Neuron (in vitro differentiated cells): ENCODE measurements around the gene TRAF3IP3.

ENCODE experiments used
- H2AFZ ChIP-seq: one replicate; pipeline ENCODE4 v1.6.1; 2013; ENCODE audit warnings: low read depth, mild to moderate bottlenecking, inconsistent platforms, low read length, moderate library complexity
- H3K27me3 ChIP-seq: one replicate; pipeline ENCODE4 v1.6.1; 2013; ENCODE audit warnings: low read length; ENCODE audit not compliant: insufficient read depth
- H3K36me3 ChIP-seq: one replicate; pipeline ENCODE4 v1.6.1; 2013; ENCODE audit warnings: low read length; ENCODE audit not compliant: insufficient read depth
- H3K4me1 ChIP-seq: one replicate; pipeline ENCODE4 v1.6.1; 2013; ENCODE audit warnings: low read length; ENCODE audit not compliant: insufficient read depth
- H3K4me3 ChIP-seq: 2 replicates; pipeline ENCODE4 v1.5.1; 2013; ENCODE audit warnings: mild to moderate bottlenecking, low read length, moderate library complexity
- H3K9me3 ChIP-seq: one replicate; pipeline ENCODE4 v1.6.1; 2013; ENCODE audit warnings: low read length

TRAF3IP3 gene

GRCh38 chr1:209815931-209816341 lies 60.1 kb downstream of the TRAF3IP3 start:
- Histone ChIP-seq H3K9me3 (no peaks in the 10 kb centered on the region), H3K4me1 (no peaks in the 10 kb centered on the region), H3K4me3 (no peak overlapping the region), H2AFZ (no peak overlapping the region), H3K36me3 (no peaks in the 10 kb centered on the region), H3K27me3 (peaks cover 21% of the 10 kb centered on the region)

GRCh38 chr1:209816923-209817322 lies 61.1 kb downstream of the TRAF3IP3 start:
- no peaks in the 10 kb centered on the region for H3K36me3 ChIP-seq

GRCh38 chr1:209817691-209818090 lies 61.8 kb downstream of the TRAF3IP3 start:
- Histone ChIP-seq H3K9me3 (no peaks in the 10 kb centered on the region), H3K4me1 (no peaks in the 10 kb centered on the region), H3K36me3 (no peaks in the 10 kb centered on the region), H2AFZ (no peak overlapping the region), H3K4me3 (no peak overlapping the region), H3K27me3 (peaks cover 20% of the 10 kb centered on the region)

More at GRCh38 chr1:209816923-209817322, 61.1 kb downstream of the TRAF3IP3 start:
- no peak overlapping the region for H2AFZ ChIP-seq
- H3K9me3 ChIP-seq: no peaks in the 10 kb centered on the region
- no peaks in the 10 kb centered on the region for H3K4me1 ChIP-seq
- peaks cover 21% of the 10 kb centered on the region for H3K27me3 ChIP-seq
- no peak overlapping the region for H3K4me3 ChIP-seq

GRCh38 chr1:209819058-209819457 lies 63.2 kb downstream of the TRAF3IP3 start:
- no peak overlapping the region for H2AFZ ChIP-seq
- no peaks in the 10 kb centered on the region for H3K36me3 ChIP-seq
- no peaks in the 10 kb centered on the region for H3K9me3 ChIP-seq
- H3K4me1 ChIP-seq: no peaks in the 10 kb centered on the region
- H3K4me3 ChIP-seq: no peak overlapping the region
- peaks cover 18% of the 10 kb centered on the region for H3K27me3 ChIP-seq

- Histone ChIP-seq H3K9me3 (no peaks in the 10 kb centered on the region), H2AFZ (no peak overlapping the region), H3K27me3 (peaks cover 13% of the 10 kb centered on the region), H3K4me3 (no peak overlapping the region), H3K4me1 (no peaks in the 10 kb centered on the region), H3K36me3 (no peaks in the 10 kb centered on the region)
These were observed 65.1 kb downstream of the TRAF3IP3 start for GRCh38 chr1:209820986-209821385.

GRCh38 chr1:209822706-209823105 lies 66.9 kb downstream of the TRAF3IP3 start:
- H3K4me1 ChIP-seq: no peaks in the 10 kb centered on the region
- no peak overlapping the region for H2AFZ ChIP-seq
- no peak overlapping the region for H3K4me3 ChIP-seq
- no peaks in the 10 kb centered on the region for H3K9me3 ChIP-seq
- peaks cover 6% of the 10 kb centered on the region for H3K27me3 ChIP-seq
- no peaks in the 10 kb centered on the region for H3K36me3 ChIP-seq

- no peaks in the 10 kb centered on the region for H3K36me3 ChIP-seq
These were observed 67.5 kb downstream of the TRAF3IP3 start for GRCh38 chr1:209823143-209824041.

GRCh38 chr1:209825591-209826434 lies 70.0 kb downstream of the TRAF3IP3 start:
- Histone ChIP-seq H3K27me3 (no peaks in the 10 kb centered on the region), H3K4me1 (no peaks in the 10 kb centered on the region)

More at GRCh38 chr1:209823143-209824041, 67.5 kb downstream of the TRAF3IP3 start:
- H3K4me3 ChIP-seq: no peak overlapping the region
- no peaks in the 10 kb centered on the region for H3K9me3 ChIP-seq
- H3K4me1 ChIP-seq: no peaks in the 10 kb centered on the region
- H3K27me3 ChIP-seq: peaks cover 6% of the 10 kb centered on the region
- no peak overlapping the region for H2AFZ ChIP-seq

GRCh38 chr1:209827384-209828262 lies 71.8 kb downstream of the TRAF3IP3 start, which contains the start of gene UTP25:
Gene UTP25 (plus strand): TSS chr1:209827972. CDS start chr1:209828064, 92 bp downstream.
- peaks cover 15% of the 10 kb centered on the region for H3K36me3 ChIP-seq
- no peaks in the 10 kb centered on the region for H3K27me3 ChIP-seq
- H3K9me3 ChIP-seq: no peaks in the 10 kb centered on the region
- H2AFZ ChIP-seq: peak within 1 kb of the TSS; percentile 60
- H3K4me3 ChIP-seq: peak within 1 kb of the TSS; percentile 91
- H3K4me1 ChIP-seq: no peaks in the 10 kb centered on the region

More at GRCh38 chr1:209825591-209826434, 70.0 kb downstream of the TRAF3IP3 start:
- H2AFZ ChIP-seq: no peak overlapping the region
- H3K36me3 ChIP-seq: peaks cover 1% of the 10 kb centered on the region
- H3K4me3 ChIP-seq: no peak overlapping the region
- no peaks in the 10 kb centered on the region for H3K9me3 ChIP-seq

- Histone ChIP-seq H3K36me3 (peaks cover 32% of the 10 kb centered on the region), H2AFZ (no peak overlapping the region), H3K27me3 (no peaks in the 10 kb centered on the region), H3K4me3 (no peak overlapping the region), H3K4me1 (no peaks in the 10 kb centered on the region), H3K9me3 (no peaks in the 10 kb centered on the region)
These were observed 73.9 kb downstream of the TRAF3IP3 start for GRCh38 chr1:209829716-209830115.

- H3K9me3 ChIP-seq: no peaks in the 10 kb centered on the region
- no peaks in the 10 kb centered on the region for H3K27me3 ChIP-seq
- H3K36me3 ChIP-seq: peaks cover 42% of the 10 kb centered on the region
These were observed 74.9 kb downstream of the TRAF3IP3 start for GRCh38 chr1:209830722-209831121.

GRCh38 chr1:209831615-209832014 lies 75.8 kb downstream of the TRAF3IP3 start:
- no peak overlapping the region for H3K4me3 ChIP-seq
- no peaks in the 10 kb centered on the region for H3K9me3 ChIP-seq
- peaks cover 49% of the 10 kb centered on the region for H3K36me3 ChIP-seq
- no peaks in the 10 kb centered on the region for H3K4me1 ChIP-seq
- H2AFZ ChIP-seq: no peak overlapping the region
- no peaks in the 10 kb centered on the region for H3K27me3 ChIP-seq

More at GRCh38 chr1:209830722-209831121, 74.9 kb downstream of the TRAF3IP3 start:
- H3K4me1 ChIP-seq: no peaks in the 10 kb centered on the region
- H3K4me3 ChIP-seq: no peak overlapping the region
- H2AFZ ChIP-seq: no peak overlapping the region
